ENCODE measurements around the gene INPP4A.

DNA sequence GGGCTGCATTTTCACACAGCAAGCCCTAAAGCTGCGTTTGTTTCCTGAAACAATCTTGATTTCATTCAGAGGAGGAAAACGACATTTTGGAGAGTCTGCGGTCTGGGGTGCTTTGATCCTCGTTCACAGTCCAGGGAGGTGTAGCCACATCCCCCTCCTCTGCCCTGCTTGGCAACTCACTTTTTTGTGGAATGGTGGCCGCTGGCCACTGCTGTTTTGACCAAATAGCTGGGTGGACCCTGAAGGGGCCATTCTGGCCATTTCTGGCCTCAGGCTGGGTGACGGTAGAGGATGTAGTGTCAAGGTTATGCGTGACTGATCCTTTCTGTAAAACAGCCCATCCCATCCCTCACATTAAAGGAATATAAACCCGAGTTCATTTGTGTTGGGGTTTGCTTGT lies 62.2 kb downstream of the INPP4A start:
- TF ChIP-seq MEF2A (IDR thresholded peaks at IDR 0.05; ENCODE audit: insufficient read depth, low read depth, low read length): no peak
- TF ChIP-seq, protein P1, sequence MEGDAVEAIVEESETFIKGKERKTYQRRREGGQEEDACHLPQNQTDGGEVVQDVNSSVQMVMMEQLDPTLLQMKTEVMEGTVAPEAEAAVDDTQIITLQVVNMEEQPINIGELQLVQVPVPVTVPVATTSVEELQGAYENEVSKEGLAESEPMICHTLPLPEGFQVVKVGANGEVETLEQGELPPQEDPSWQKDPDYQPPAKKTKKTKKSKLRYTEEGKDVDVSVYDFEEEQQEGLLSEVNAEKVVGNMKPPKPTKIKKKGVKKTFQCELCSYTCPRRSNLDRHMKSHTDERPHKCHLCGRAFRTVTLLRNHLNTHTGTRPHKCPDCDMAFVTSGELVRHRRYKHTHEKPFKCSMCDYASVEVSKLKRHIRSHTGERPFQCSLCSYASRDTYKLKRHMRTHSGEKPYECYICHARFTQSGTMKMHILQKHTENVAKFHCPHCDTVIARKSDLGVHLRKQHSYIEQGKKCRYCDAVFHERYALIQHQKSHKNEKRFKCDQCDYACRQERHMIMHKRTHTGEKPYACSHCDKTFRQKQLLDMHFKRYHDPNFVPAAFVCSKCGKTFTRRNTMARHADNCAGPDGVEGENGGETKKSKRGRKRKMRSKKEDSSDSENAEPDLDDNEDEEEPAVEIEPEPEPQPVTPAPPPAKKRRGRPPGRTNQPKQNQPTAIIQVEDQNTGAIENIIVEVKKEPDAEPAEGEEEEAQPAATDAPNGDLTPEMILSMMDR (IDR thresholded peaks at IDR 0.05 in 2 of 3, conservative IDR thresholded peaks at IDR 0.05 in 1 of 3; ENCODE audit: control insufficient read depth in 2 of 3, extremely low read depth in 1 of 3, insufficient read depth in 1 of 3, low read depth in 3 of 3, low read length in 3 of 3): no peak
- TF ChIP-seq, protein P2, sequence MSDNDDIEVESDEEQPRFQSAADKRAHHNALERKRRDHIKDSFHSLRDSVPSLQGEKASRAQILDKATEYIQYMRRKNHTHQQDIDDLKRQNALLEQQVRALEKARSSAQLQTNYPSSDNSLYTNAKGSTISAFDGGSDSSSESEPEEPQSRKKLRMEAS (IDR thresholded peaks at IDR 0.05; ENCODE audit: low read depth, low read length): no peak
- TF ChIP-seq EZH2 (IDR thresholded peaks at IDR 0.05; ENCODE audit: borderline replicate concordance, control insufficient read depth, low read depth, low read length): no peak
- TF ChIP-seq ZNF622 (IDR thresholded peaks at IDR 0.05): no peak
- TF ChIP-seq, protein P3, sequence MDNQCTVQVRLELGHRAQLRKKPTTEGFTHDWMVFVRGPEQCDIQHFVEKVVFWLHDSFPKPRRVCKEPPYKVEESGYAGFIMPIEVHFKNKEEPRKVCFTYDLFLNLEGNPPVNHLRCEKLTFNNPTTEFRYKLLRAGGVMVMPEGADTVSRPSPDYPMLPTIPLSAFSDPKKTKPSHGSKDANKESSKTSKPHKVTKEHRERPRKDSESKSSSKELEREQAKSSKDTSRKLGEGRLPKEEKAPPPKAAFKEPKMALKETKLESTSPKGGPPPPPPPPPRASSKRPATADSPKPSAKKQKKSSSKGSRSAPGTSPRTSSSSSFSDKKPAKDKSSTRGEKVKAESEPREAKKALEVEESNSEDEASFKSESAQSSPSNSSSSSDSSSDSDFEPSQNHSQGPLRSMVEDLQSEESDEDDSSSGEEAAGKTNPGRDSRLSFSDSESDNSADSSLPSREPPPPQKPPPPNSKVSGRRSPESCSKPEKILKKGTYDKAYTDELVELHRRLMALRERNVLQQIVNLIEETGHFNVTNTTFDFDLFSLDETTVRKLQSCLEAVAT (IDR thresholded peaks at IDR 0.05): no peak
- TF ChIP-seq, protein P4, sequence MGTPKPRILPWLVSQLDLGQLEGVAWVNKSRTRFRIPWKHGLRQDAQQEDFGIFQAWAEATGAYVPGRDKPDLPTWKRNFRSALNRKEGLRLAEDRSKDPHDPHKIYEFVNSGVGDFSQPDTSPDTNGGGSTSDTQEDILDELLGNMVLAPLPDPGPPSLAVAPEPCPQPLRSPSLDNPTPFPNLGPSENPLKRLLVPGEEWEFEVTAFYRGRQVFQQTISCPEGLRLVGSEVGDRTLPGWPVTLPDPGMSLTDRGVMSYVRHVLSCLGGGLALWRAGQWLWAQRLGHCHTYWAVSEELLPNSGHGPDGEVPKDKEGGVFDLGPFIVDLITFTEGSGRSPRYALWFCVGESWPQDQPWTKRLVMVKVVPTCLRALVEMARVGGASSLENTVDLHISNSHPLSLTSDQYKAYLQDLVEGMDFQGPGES (IDR thresholded peaks at IDR 0.05): no peak
- TF ChIP-seq NRF1 (conservative IDR thresholded peaks at IDR 0.05; ENCODE audit: low read depth, low read length): no peak
- TF ChIP-seq KLF5 (IDR thresholded peaks at IDR 0.05; ENCODE audit: partially characterized antibody): no peak

Measured in GM12878 (cell line).